Suprapubic skin (tissue), 4 donors: ENCODE measurements around the gene SLC6A6. TPM values are rescaled to one million over a fixed set of nuclear protein-coding genes. Genes with fewer than 3 reads are reported as not detected.

Experiments used
- DNase-seq, 2 donors: peaks; one replicate each; pipeline ENCODE4 v3.0.0-alpha.2; 2019; ENCODE audit warnings: low spot score in 2 of 2
- H3K27ac ChIP-seq: fragments of 200-600 bp; sonication (generic); one replicate; pipeline ENCODE4 v1.5.1; 2019
- H3K27me3 ChIP-seq: fragments of 200-600 bp; sonication (generic); one replicate; pipeline ENCODE4 v1.5.1; 2019
- H3K36me3 ChIP-seq: fragments of 200-600 bp; sonication (generic); one replicate; pipeline ENCODE4 v1.5.1; 2019
- H3K4me1 ChIP-seq: fragments of 200-600 bp; sonication (generic); one replicate; pipeline ENCODE4 v1.5.1; 2019
- H3K4me3 ChIP-seq: fragments of 200-600 bp; sonication (generic); one replicate; pipeline ENCODE4 v1.5.1; 2019; ENCODE audit warnings: mild to moderate bottlenecking
- H3K9me3 ChIP-seq: fragments of 200-600 bp; sonication (generic); one replicate; pipeline ENCODE4 v1.5.1; 2019
- EP300 ChIP-seq: sonication (generic); formaldehyde crosslinking; IDR thresholded peaks from one replicate; pipeline ENCODE4 v1.6.1; 2017; ENCODE audit warnings: antibody characterized with exemption
- POLR2A ChIP-seq, 2 donors: fragments of 450-650 bp; IDR thresholded peaks; one replicate each; pipeline ENCODE4 v1.6.1; 2017; ENCODE audit warnings: antibody characterized with exemption in 2 of 2, mild to moderate bottlenecking in 2 of 2, moderate library complexity in 2 of 2
- POLR2AphosphoS5 ChIP-seq, 3 donors: sonication (generic); formaldehyde crosslinking; IDR thresholded peaks; one replicate each; pipeline ENCODE4 v1.6.1; 2017; ENCODE audit warnings: antibody characterized with exemption in 3 of 3
- WGBS: methylation state at CpG from one replicate; pipeline ENCODE4 v1.1.5; 2018; 5-methylcytosine and 5-hydroxymethylcytosine counted together
- total RNA-seq, 4 donors: library from RNA; depleted of rRNA; stranded (reverse); fragments of >200 nt; gene quantifications; one replicate each; pipeline ENCODE4 v1.1.0, GENCODE V29; 2016
- TF ChIP-seq, protein P1 (sequence below), 2 donors: fragments of 200-600 bp in 1 of 2; fragments of 450-650 bp in 1 of 2; sonication (generic) in 1 of 2; IDR thresholded peaks; one replicate each; pipeline ENCODE4 v1.5.1; 2016 to 2019; ENCODE audit warnings: antibody characterized with exemption in 2 of 2, mild to moderate bottlenecking in 1 of 2, moderate library complexity in 1 of 2

Gene SLC6A6
- total RNA-seq, 4 donors from 2014 or later, result 85.4 to 149 (median 102) TPM

- WGBS, result 66% methylated on average over 16 of the region's 16 CpGs
- peaks cover 43% of the 10 kb centered on the region for H3K4me1 ChIP-seq
- H3K27ac ChIP-seq, result no peak overlapping the region
These were observed 23.3 kb downstream of the SLC6A6 start for GRCh38 chr3:14425581-14426304.

DNA sequence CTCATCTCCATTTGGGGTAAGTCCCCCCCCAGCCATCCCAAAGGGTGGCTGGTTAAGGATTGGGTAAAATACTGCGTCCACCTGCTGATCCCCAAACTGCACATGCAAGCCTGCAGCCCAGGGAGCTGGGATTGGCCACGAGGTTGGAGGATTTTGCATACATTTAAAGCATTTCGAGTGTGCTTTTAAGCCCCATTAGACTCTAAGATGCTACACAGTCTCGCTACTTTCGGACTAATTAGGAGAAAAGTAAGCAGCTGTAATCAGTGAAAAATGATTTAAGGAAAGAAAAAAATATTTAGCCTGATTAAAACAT lies 23.9 kb downstream of the SLC6A6 start:
- Histone ChIP-seq H3K4me1 (peaks cover 48% of the 10 kb centered on the region), H3K36me3 (peaks cover 15% of the 10 kb centered on the region), H3K27me3 (no peaks in the 10 kb centered on the region), H3K9me3 (no peaks in the 10 kb centered on the region), H3K4me3 (no peak overlapping the region), H3K27ac (no peak overlapping the region)
- DNase-seq, result no peak
- no peak for TF ChIP-seq POLR2AphosphoS5 (IDR thresholded peaks at IDR 0.05)
- no peak for TF ChIP-seq EP300
- TF ChIP-seq, protein P1, sequence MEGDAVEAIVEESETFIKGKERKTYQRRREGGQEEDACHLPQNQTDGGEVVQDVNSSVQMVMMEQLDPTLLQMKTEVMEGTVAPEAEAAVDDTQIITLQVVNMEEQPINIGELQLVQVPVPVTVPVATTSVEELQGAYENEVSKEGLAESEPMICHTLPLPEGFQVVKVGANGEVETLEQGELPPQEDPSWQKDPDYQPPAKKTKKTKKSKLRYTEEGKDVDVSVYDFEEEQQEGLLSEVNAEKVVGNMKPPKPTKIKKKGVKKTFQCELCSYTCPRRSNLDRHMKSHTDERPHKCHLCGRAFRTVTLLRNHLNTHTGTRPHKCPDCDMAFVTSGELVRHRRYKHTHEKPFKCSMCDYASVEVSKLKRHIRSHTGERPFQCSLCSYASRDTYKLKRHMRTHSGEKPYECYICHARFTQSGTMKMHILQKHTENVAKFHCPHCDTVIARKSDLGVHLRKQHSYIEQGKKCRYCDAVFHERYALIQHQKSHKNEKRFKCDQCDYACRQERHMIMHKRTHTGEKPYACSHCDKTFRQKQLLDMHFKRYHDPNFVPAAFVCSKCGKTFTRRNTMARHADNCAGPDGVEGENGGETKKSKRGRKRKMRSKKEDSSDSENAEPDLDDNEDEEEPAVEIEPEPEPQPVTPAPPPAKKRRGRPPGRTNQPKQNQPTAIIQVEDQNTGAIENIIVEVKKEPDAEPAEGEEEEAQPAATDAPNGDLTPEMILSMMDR (IDR thresholded peaks at IDR 0.05), result no peak
- no peak for TF ChIP-seq POLR2A (IDR thresholded peaks at IDR 0.05)
- WGBS, result 93% methylated on average over 5 of the region's 5 CpGs

More at GRCh38 chr3:14425581-14426304, 23.3 kb downstream of the SLC6A6 start:
- peaks cover 15% of the 10 kb centered on the region for H3K36me3 ChIP-seq
- DNase-seq, result no peak
- TF ChIP-seq EP300 (no peak), POLR2AphosphoS5 (IDR thresholded peaks at IDR 0.05) (no peak), POLR2A (IDR thresholded peaks at IDR 0.05) (no peak)
- TF ChIP-seq, protein P1 (IDR thresholded peaks at IDR 0.05), result no peak
- no peak overlapping the region for H3K4me3 ChIP-seq
- no peaks in the 10 kb centered on the region for H3K9me3 ChIP-seq
- no peaks in the 10 kb centered on the region for H3K27me3 ChIP-seq

DNA sequence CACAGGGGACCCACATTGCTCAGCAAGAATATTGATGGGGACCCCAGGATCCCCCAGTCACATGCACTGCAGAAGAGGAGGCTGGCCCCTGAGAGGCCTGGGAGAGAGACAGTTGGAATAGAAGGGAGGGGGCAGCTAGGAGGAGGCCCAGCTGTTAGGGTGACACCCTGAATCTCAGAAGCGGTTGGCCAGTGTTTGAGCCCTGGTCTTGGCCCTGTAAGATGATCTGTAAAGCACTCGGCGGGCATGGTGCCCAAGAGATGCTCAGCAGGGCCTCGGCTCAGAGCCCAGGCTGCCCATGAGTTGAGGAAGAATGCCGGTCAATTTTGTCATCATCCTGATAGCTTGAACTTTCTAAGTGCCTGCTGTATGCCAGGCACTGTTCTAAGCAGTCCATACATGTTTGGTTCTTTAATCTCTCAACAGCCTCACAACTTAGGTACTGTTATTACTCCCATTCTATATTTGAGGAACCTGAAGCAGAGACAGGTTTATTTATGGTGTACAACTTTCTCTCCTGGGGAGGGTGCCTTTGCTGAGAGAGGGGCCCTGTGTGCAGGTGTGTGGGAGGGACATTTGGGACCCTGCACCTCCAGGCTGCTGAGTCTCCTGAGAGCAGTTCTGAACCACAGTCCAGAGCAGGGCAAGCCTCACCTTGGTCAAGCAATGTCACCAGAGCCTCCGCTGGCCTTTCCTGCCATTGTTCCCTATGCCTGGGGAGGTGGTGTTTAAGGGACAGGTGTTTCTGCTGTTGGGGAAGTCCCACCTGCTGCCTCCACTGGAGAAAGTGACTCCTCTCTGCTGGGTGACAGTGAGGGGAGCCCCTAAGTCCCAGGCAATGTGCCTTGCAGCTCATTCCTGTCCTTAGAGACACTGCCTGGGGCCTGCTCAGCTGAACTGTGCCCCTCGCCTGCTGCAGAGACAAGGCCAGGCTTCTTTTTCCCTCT lies 26.0 kb downstream of the SLC6A6 start:
- WGBS, result 89% methylated on average over 7 of the region's 7 CpGs
- no peak overlapping the region for H3K4me3 ChIP-seq
- H3K27ac ChIP-seq, result no peak overlapping the region
- peaks cover 65% of the 10 kb centered on the region for H3K4me1 ChIP-seq
- no peaks in the 10 kb centered on the region for H3K9me3 ChIP-seq
- no peak for DNase-seq
- no peak for TF ChIP-seq EP300
- no peaks in the 10 kb centered on the region for H3K27me3 ChIP-seq
- peaks cover 6% of the 10 kb centered on the region for H3K36me3 ChIP-seq

- DNase-seq, result no peak
- no peak overlapping the region for H3K4me3 ChIP-seq
- no peaks in the 10 kb centered on the region for H3K27me3 ChIP-seq
- H3K27ac ChIP-seq, result no peak overlapping the region
- peaks cover 74% of the 10 kb centered on the region for H3K4me1 ChIP-seq
- H3K9me3 ChIP-seq, result no peaks in the 10 kb centered on the region
- TF ChIP-seq EP300 (no peak), POLR2A (IDR thresholded peaks at IDR 0.05) (no peak), POLR2AphosphoS5 (IDR thresholded peaks at IDR 0.05) (no peak)
- TF ChIP-seq, protein P1 (IDR thresholded peaks at IDR 0.05), result no peak
- WGBS, result 50% methylated on average over 4 of the region's 5 CpGs
- peaks cover 6% of the 10 kb centered on the region for H3K36me3 ChIP-seq
These were observed 26.8 kb downstream of the SLC6A6 start for GRCh38 chr3:14429237-14429636.

DNA sequence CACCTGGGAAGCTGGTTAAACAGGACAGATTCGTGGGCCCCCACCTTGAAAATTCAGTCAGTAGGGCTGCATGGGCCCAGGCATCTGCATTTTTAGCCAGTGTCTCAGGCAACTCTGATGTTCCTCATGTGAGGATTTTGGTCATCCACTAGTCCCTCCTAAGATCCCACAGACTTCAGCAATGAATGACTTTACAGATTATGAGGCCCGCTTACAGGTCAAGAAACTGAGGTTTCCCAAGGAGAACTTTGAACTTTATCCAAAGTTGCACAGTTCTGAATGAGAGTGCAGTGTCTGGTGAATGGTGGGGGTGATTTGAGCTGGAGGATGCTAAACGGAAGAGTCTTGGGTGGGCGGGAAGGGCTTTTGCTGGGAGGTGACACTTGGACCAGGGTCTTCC lies 27.2 kb downstream of the SLC6A6 start:
- Histone ChIP-seq H3K4me3 (no peak overlapping the region), H3K27ac (no peak overlapping the region), H3K4me1 (peaks cover 78% of the 10 kb centered on the region), H3K27me3 (no peaks in the 10 kb centered on the region), H3K36me3 (peaks cover 6% of the 10 kb centered on the region), H3K9me3 (no peaks in the 10 kb centered on the region)
- TF ChIP-seq, protein P1 (IDR thresholded peaks at IDR 0.05), result no peak
- TF ChIP-seq EP300, result no peak
- TF ChIP-seq POLR2A (IDR thresholded peaks at IDR 0.05), result no peak
- TF ChIP-seq POLR2AphosphoS5 (IDR thresholded peaks at IDR 0.05), result no peak
- 78% methylated on average over 4 of the region's 4 CpGs for WGBS
- DNase-seq, result no peak
